ENCODE measurements around the gene CNTRL. TPM values are rescaled to one million over a fixed set of nuclear protein-coding genes. Genes with fewer than 3 reads are reported as not detected.
"Not testable (repeated sequence)": the region's sequence is repeated elsewhere in the genome, so short reads cannot be mapped to it uniquely, and the experiment has no call there.

Gene CNTRL
- total RNA-seq, 1 donor from 2014 or later: 27.6 TPM

DNA sequence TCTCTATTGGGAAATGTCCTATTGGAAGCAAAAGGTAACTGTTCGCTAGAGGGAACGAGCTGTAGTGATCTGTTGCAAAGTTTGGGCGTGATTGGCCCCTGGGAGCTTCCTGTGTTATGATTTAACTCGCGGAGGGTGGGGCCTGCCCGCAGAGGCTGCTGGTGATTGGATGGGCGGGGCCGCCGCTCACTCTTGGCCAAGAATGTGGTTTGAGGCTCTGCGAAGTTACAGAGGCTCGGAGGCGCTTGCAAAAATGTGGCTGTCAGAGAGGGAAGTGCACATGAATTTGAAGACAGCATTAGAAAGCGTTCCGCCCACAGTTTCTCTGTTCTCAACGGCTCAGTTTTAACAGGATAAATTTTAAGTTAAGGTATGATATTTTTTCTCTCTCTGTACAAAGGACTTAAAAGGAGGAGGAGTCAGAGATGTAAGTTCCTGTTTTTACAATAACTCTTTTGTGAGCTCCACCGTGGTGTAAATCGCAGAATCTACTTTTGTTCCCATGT, 46.9 kb downstream of the CNTRL start:
- Mint-ChIP-seq H3K27ac (ENCODE audit: unreplicated experiment) (peak overlapping the region; percentile 86), H3K27me3 (ENCODE audit: low read depth) (no peaks in the 10 kb centered on the region), H3K9me3 (no peaks in the 10 kb centered on the region), H3K36me3 (ENCODE audit: low read depth) (peaks cover 4% of the 10 kb centered on the region), H3K4me1 (peaks cover 29% of the 10 kb centered on the region), H3K4me3 (peak overlapping the region; percentile 88)
- peak; percentile 87 for DNase-seq (ENCODE audit: low read depth, low spot score)
- TF ChIP-seq CTCF (conservative IDR thresholded peaks at IDR 0.05): peak; percentile 39

DNA sequence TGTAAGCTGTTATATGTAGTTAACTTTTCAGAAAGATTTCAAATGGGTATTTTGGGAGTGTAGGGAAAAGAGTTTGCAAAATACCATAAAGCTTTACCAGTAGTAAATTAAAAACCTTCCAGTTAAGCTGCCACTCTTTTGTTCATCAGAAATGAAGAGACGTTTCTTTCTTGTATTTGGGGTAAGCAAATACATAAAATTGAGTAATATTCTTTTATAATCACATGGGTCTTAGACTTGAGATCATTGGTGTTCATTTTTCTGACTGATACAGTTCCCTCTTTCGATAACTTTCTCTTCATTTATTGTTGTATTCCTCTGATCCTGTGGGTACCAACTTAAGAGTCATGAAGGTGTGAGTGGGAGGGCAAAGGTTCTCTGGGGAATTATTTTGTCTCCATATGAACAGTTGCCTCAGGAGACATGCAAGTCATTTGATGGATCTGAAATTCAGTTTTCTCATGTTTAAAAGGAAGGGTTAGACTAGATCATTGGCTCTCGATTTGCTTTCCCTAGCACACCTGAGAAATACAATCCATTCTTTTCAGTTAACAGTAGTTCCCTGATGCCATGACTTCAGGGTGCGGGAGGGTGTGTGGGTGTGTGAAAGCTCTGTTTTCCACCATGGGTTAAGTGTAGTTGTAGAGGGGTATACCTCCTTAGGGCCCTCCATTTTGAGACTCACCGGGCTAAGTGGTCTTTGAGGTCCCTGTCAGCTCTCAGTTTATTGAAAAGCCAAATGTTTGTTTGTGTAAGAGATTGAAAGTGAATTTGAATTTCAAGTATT, 47.7 kb downstream of the CNTRL start:
- DNase-seq (ENCODE audit: low read depth, low spot score): no peak
- H3K4me1 Mint-ChIP-seq: peaks cover 29% of the 10 kb centered on the region
- no peaks in the 10 kb centered on the region for H3K27me3 Mint-ChIP-seq (ENCODE audit: low read depth)
- H3K36me3 Mint-ChIP-seq (ENCODE audit: low read depth): peaks cover 4% of the 10 kb centered on the region
- H3K4me3 Mint-ChIP-seq: peak overlapping the region; percentile 88
- no peak for TF ChIP-seq CTCF (conservative IDR thresholded peaks at IDR 0.05)
- H3K27ac Mint-ChIP-seq (ENCODE audit: unreplicated experiment): no peak overlapping the region
- H3K9me3 Mint-ChIP-seq: no peaks in the 10 kb centered on the region

GRCh38 chr9:121123816-121124535, 49.2 kb downstream of the CNTRL start:
- Mint-ChIP-seq H3K4me1 (peaks cover 29% of the 10 kb centered on the region), H3K27ac (ENCODE audit: unreplicated experiment) (no peak overlapping the region), H3K27me3 (ENCODE audit: low read depth) (no peaks in the 10 kb centered on the region), H3K36me3 (ENCODE audit: low read depth) (peaks cover 17% of the 10 kb centered on the region), H3K9me3 (peaks cover 2% of the 10 kb centered on the region), H3K4me3 (peak overlapping the region; percentile 60)
- no peak for DNase-seq (ENCODE audit: low read depth, low spot score)
- TF ChIP-seq CTCF (conservative IDR thresholded peaks at IDR 0.05): no peak

DNA sequence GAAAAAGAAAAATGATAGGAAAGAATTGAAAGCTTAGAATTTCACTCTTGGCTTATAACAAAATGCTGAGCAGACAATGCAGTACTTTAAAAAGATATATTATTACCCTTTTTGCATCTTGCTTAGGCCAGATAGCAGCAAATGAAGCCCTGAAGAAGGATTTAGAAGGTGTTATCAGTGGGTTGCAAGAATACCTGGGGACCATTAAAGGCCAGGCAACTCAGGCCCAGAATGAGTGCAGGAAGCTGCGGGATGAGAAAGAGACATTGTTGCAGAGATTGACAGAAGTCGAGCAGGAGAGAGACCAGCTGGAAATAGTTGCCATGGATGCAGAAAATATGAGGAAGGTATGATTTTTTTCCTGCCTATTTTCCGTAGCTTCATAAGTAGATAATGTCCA, 50.8 kb downstream of the CNTRL start:
- H3K9me3 Mint-ChIP-seq: peaks cover 6% of the 10 kb centered on the region

GRCh38 chr9:121129384-121129783, 54.6 kb downstream of the CNTRL start:
- not testable (repeated sequence) for H3K27me3 Mint-ChIP-seq (ENCODE audit: low read depth); H3K27ac Mint-ChIP-seq (ENCODE audit: unreplicated experiment); H3K4me3 Mint-ChIP-seq; DNase-seq (ENCODE audit: low read depth, low spot score); H3K9me3 Mint-ChIP-seq
- Mint-ChIP-seq H3K36me3 (ENCODE audit: low read depth) (peaks cover 47% of the 10 kb centered on the region), H3K4me1 (peaks cover 11% of the 10 kb centered on the region)

More for the DNA sequence above, 50.8 kb downstream of the CNTRL start:
- peaks cover 29% of the 10 kb centered on the region for H3K36me3 Mint-ChIP-seq (ENCODE audit: low read depth)
- peaks cover 28% of the 10 kb centered on the region for H3K4me1 Mint-ChIP-seq
- peak overlapping the region; percentile 16 for H3K27ac Mint-ChIP-seq (ENCODE audit: unreplicated experiment)
- TF ChIP-seq CTCF (conservative IDR thresholded peaks at IDR 0.05): no peak
- H3K27me3 Mint-ChIP-seq (ENCODE audit: low read depth): no peaks in the 10 kb centered on the region
- DNase-seq (ENCODE audit: low read depth, low spot score): no peak
- H3K4me3 Mint-ChIP-seq: no peak overlapping the region
